ENCODE data around the gene FBF1.

DNA sequence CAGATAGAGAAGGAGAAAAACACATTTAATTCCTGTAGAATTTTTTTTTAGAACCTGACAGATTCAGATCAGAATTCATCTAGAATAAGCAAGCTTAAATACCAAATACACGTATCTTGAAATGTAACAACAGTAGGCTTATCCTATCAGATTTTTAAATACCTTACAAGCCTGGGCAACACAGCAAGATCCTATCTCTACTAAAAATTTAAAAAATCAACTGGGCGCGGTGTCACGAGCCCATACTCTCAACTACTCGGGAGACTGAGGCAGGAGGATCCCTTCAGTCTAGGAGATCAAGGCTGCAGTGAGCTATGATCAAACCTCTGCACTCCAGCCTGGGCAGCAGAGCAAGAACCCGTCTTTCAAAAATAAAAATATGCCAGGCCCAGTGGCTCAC is 24.6 kb upstream of the FBF1 start:
- TF ChIP-seq POLR2A (IDR thresholded peaks at IDR 0.05; ENCODE audit: low read length) (no peak), GATA1 (IDR thresholded peaks at IDR 0.05; ENCODE audit: low read depth, low read length) (no peak)

Data from erythroblast (primary cell).